ENCODE data around the gene SORBS2. TPM values are rescaled to one million over a fixed set of nuclear protein-coding genes. Genes with fewer than 3 reads are reported as not detected.

The SORBS2 gene
- total RNA-seq, 1 donor from 2014 or later, result 33.6 TPM

DNA sequence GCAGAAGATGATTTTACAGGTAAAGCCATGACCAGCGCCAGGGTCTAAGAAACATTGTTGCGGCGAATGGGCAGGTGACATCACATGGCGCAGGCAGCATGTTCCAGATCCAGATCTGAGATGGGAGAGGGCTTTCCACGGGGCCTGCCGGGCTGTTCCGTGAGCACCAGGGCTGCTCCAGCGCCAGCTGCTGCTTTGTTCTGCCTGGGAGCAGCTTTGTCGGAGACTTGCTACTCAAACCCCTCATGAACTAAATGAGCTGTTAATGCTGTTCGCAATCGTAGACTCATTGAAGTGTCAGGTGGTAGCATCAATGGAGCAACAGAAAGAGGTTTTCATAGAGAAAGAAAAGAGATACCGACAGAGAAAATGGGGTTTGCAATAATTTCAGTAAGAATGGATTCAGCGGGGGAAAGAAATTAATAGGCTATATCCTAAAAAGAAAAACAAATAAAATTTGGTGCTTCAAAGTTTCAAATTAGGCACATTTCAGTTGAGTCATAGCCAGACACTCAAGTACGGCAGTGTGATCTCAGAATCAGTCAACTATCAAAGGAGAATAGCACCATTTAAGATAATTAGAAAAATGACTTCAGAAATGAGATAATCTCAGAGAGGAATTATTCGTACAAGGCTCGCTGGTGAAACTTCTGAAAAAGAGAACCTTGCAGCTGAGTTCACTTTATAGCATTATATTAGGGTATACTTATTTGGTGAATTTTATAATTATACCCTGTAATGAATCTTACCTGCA, 23.9 kb downstream of the SORBS2 start:
- H3K4me1 Mint-ChIP-seq (ENCODE audit: unreplicated experiment), result peaks cover 44% of the 10 kb centered on the region
- no peaks in the 10 kb centered on the region for H3K27me3 Mint-ChIP-seq (ENCODE audit: unreplicated experiment)
- no peak overlapping the region for H3K27ac Mint-ChIP-seq (ENCODE audit: unreplicated experiment)
- no peaks in the 10 kb centered on the region for H3K9me3 Mint-ChIP-seq (ENCODE audit: unreplicated experiment)
- no peak for DNase-seq (ENCODE audit: extremely low spot score, unreplicated experiment)
- H3K4me3 Mint-ChIP-seq (ENCODE audit: unreplicated experiment), result no peak overlapping the region
- H3K36me3 Mint-ChIP-seq (ENCODE audit: unreplicated experiment), result no peaks in the 10 kb centered on the region
- TF ChIP-seq CTCF (IDR thresholded peaks at IDR 0.05), result no peak

GRCh38 chr4:185786422-185786821, 25.6 kb downstream of the SORBS2 start:
- no peaks in the 10 kb centered on the region for H3K9me3 Mint-ChIP-seq (ENCODE audit: unreplicated experiment)

DNA sequence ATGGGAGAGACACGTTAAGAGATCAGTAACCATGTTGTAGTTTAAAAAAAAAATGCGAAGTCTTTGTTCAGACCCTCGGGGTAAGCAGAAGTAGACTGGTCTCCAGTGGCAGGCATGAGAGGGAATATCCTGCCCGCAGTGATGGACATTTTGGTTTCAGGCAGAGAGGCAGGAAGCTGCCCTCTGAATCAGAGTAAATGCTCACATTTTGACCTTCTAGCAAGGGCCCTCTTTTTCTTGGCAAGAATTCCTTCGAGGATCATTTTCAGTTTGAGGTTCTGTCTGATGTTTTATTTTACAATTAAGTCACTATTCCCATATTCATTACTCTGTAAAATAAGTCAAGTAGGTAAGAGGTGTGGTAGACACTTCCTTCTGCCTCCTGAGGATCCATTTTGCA, 28.4 kb downstream of the SORBS2 start:
- Mint-ChIP-seq H3K27me3 (ENCODE audit: unreplicated experiment) (no peaks in the 10 kb centered on the region), H3K4me1 (ENCODE audit: unreplicated experiment) (peaks cover 50% of the 10 kb centered on the region), H3K27ac (ENCODE audit: unreplicated experiment) (peak overlapping the region; percentile 71), H3K36me3 (ENCODE audit: unreplicated experiment) (no peaks in the 10 kb centered on the region), H3K4me3 (ENCODE audit: unreplicated experiment) (no peak overlapping the region), H3K9me3 (ENCODE audit: unreplicated experiment) (no peaks in the 10 kb centered on the region)
- no peak for DNase-seq (ENCODE audit: extremely low spot score, unreplicated experiment)
- TF ChIP-seq CTCF (IDR thresholded peaks at IDR 0.05), result no peak

More at GRCh38 chr4:185786422-185786821, 25.6 kb downstream of the SORBS2 start:
- no peak for DNase-seq (ENCODE audit: extremely low spot score, unreplicated experiment)
- TF ChIP-seq CTCF (IDR thresholded peaks at IDR 0.05), result no peak
- no peak overlapping the region for H3K4me3 Mint-ChIP-seq (ENCODE audit: unreplicated experiment)
- no peaks in the 10 kb centered on the region for H3K36me3 Mint-ChIP-seq (ENCODE audit: unreplicated experiment)
- no peak overlapping the region for H3K27ac Mint-ChIP-seq (ENCODE audit: unreplicated experiment)
- H3K4me1 Mint-ChIP-seq (ENCODE audit: unreplicated experiment), result peaks cover 38% of the 10 kb centered on the region
- no peaks in the 10 kb centered on the region for H3K27me3 Mint-ChIP-seq (ENCODE audit: unreplicated experiment)

- Mint-ChIP-seq H3K36me3 (ENCODE audit: unreplicated experiment) (no peaks in the 10 kb centered on the region), H3K27me3 (ENCODE audit: unreplicated experiment) (no peaks in the 10 kb centered on the region), H3K27ac (ENCODE audit: unreplicated experiment) (no peak overlapping the region), H3K4me1 (ENCODE audit: unreplicated experiment) (peaks cover 51% of the 10 kb centered on the region), H3K9me3 (ENCODE audit: unreplicated experiment) (no peaks in the 10 kb centered on the region), H3K4me3 (ENCODE audit: unreplicated experiment) (no peak overlapping the region)
- no peak for TF ChIP-seq CTCF (IDR thresholded peaks at IDR 0.05)
- no peak for DNase-seq (ENCODE audit: extremely low spot score, unreplicated experiment)
These were observed 29.5 kb downstream of the SORBS2 start for GRCh38 chr4:185782523-185782922.

DNA sequence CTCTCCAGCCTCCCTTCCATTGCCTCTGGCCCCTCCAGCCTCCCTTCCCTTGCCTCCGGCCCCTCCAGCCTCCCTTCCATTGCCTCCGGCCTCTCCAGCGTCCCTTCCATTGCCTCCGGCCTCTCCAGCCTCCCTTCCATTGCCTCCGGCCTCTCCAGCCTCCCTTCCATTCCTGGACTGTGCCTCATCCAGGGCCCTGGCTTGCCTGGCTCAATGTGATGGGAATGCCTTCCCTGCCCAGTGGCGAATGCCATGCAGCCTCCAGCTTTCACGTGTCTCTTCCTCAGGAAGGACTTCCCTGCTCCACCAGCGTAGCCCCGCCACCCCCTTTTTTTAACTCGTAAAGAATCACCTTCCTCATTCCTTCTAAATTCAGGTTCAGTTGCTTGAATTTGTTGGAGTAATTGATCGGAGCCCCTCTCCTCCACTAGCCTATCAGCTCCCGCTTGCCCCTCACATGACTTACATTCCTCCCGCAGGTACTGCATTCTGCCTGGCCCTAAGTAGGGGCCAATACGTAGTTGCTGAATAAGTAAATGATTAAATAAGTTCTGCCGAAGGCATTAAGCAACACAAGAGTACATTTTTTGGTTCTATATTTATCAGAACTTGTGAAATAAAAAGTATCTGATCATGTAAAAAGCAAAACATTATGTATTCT, 30.3 kb downstream of the SORBS2 start:
- Mint-ChIP-seq H3K4me1 (ENCODE audit: unreplicated experiment) (peaks cover 52% of the 10 kb centered on the region), H3K4me3 (ENCODE audit: unreplicated experiment) (no peak overlapping the region), H3K27ac (ENCODE audit: unreplicated experiment) (no peak overlapping the region), H3K9me3 (ENCODE audit: unreplicated experiment) (no peaks in the 10 kb centered on the region), H3K27me3 (ENCODE audit: unreplicated experiment) (no peaks in the 10 kb centered on the region), H3K36me3 (ENCODE audit: unreplicated experiment) (no peaks in the 10 kb centered on the region)
- TF ChIP-seq CTCF (IDR thresholded peaks at IDR 0.05), result no peak
- DNase-seq (ENCODE audit: extremely low spot score, unreplicated experiment), result no peak

Measured in osteocyte (in vitro differentiated cells).